Effector CD8-positive, alpha-beta T cell (primary cell): ENCODE measurements around the gene TMEM91.
"Not testable (repeated sequence)": the region's sequence is repeated elsewhere in the genome, so short reads cannot be mapped to it uniquely, and the experiment has no call there.

ENCODE experiments used
- DNase-seq: peaks from one replicate; lab custom pipeline; 2025; lab: John Stamatoyannopoulos, UW

The TMEM91 gene

GRCh38 chr19:41353466-41354342 is 22.6 kb upstream of the TMEM91 start, which contains the start of gene TGFB1:
Gene TGFB1, minus strand, starts transcription at chr19:41353922. Its CDS starts 878 bp downstream, at chr19:41353044.
- DNase-seq, result peak; percentile 92

- DNase-seq, result no peak
Observed at GRCh38 chr19:41354343-41354953, 21.9 kb upstream of the TMEM91 start.

GRCh38 chr19:41355035-41355434 is 21.3 kb upstream of the TMEM91 start:
- no peak for DNase-seq

GRCh38 chr19:41355802-41356201 is 20.5 kb upstream of the TMEM91 start:
- no peak for DNase-seq

- DNase-seq, result no peak
Observed at GRCh38 chr19:41356984-41357739, 19.2 kb upstream of the TMEM91 start.

GRCh38 chr19:41357746-41358145 is 18.6 kb upstream of the TMEM91 start:
- no peak for DNase-seq

GRCh38 chr19:41359741-41360140 is 16.6 kb upstream of the TMEM91 start:
- no peak for DNase-seq

- no peak for DNase-seq
Observed at GRCh38 chr19:41362143-41362847, 14.0 kb upstream of the TMEM91 start.

- no peak for DNase-seq
Observed at GRCh38 chr19:41363371-41363752, 13.0 kb upstream of the TMEM91 start.

- DNase-seq, result peak; percentile 95
Observed at GRCh38 chr19:41363753-41364523, 12.4 kb upstream of the TMEM91 start, which contains the start of gene B9D2. Gene B9D2, minus strand, starts transcription at chr19:41364149. Its CDS starts 630 bp downstream, at chr19:41363519.

GRCh38 chr19:41364524-41365391 is 11.6 kb upstream of the TMEM91 start:
- no peak for DNase-seq

- DNase-seq, result no peak
Observed at GRCh38 chr19:41366089-41366488, 10.2 kb upstream of the TMEM91 start.

- DNase-seq, result no peak
Observed at GRCh38 chr19:41367848-41368301, 8.5 kb upstream of the TMEM91 start.

- DNase-seq, result no peak
Observed at GRCh38 chr19:41369769-41370168, 6.6 kb upstream of the TMEM91 start.

GRCh38 chr19:41371119-41371518 is 5.2 kb upstream of the TMEM91 start:
- DNase-seq, result not testable (repeated sequence)

- no peak for DNase-seq
Observed at GRCh38 chr19:41371541-41371940, 4.8 kb upstream of the TMEM91 start.

GRCh38 chr19:41372501-41372900 is 3.8 kb upstream of the TMEM91 start:
- DNase-seq, result no peak

GRCh38 chr19:41373993-41374392 is 2.3 kb upstream of the TMEM91 start:
- DNase-seq, result no peak

GRCh38 chr19:41376998-41377365 is 649 bp downstream of the TMEM91 start:
- DNase-seq, result no peak
